Testis (tissue), 3 donors: ENCODE measurements around the gene METTL25. TPM values are rescaled to one million over a fixed set of nuclear protein-coding genes. Genes with fewer than 3 reads are reported as not detected.

ENCODE experiments used
- DNase-seq: peaks from one replicate; pipeline ENCODE4 v3.0.0-alpha.2; 2019
- H3K27ac ChIP-seq, 2 donors: fragments of 200-600 bp; sonication (generic); one replicate each; pipeline ENCODE4 v1.5.1; 2019
- H3K27me3 ChIP-seq: fragments of 200-600 bp; sonication (generic); one replicate; pipeline ENCODE4 v1.5.1; 2019
- H3K36me3 ChIP-seq: fragments of 200-600 bp; sonication (generic); one replicate; pipeline ENCODE4 v1.5.1; 2017; ENCODE audit warnings: low read depth; ENCODE audit errors: missing control alignments
- H3K4me1 ChIP-seq: fragments of 200-600 bp; sonication (generic); one replicate; pipeline ENCODE4 v1.5.1; 2019
- H3K4me3 ChIP-seq, 2 donors: fragments of 200-600 bp; sonication (generic); one replicate each; pipeline ENCODE4 v1.5.1; 2017 to 2019
- H3K9me3 ChIP-seq: fragments of 200-600 bp; sonication (generic); one replicate; pipeline ENCODE4 v1.5.1; 2017
- POLR2A ChIP-seq: fragments of 450-650 bp; IDR thresholded peaks from one replicate; pipeline ENCODE4 v1.6.1; 2017; ENCODE audit warnings: antibody characterized with exemption, mild to moderate bottlenecking, moderate library complexity
- WGBS, 2 donors: methylation state at CpG; one replicate each; pipeline ENCODE4 v1.1.5; 2018; 5-methylcytosine and 5-hydroxymethylcytosine counted together
- intact Hi-C: fragments of 100-400 bp; cut with DNase I; formaldehyde crosslinking; loops from one replicate; pipeline ENCODE4 v1.15.1; 2023; ENCODE audit warnings: low total_unique reads
- polyA plus RNA-seq: library from polyadenylated mRNA; stranded (reverse); fragments of 350-450 nt; fragmentation: Illumina TruSeq; extraction: RNeasy Lipid Tissue Mini Kit (QIAGEN cat#74804); gene quantifications from one replicate; pipeline ENCODE4 v1.2.3, GENCODE V29; 2014; ENCODE audit warnings: low read depth, low replicate concordance; ENCODE audit not compliant: insufficient read depth
- total RNA-seq, 2 donors: library from RNA; depleted of rRNA; stranded (reverse); fragments of >200 nt; gene quantifications; one replicate each; pipeline ENCODE4 v1.2.3, GENCODE V29; 2016
- TF ChIP-seq, protein P1 (sequence below), 3 experiments: fragments of 450-650 bp in 2 of 3; fragments of 200-600 bp in 1 of 3; sonication (generic) in 1 of 3; IDR thresholded peaks; one replicate each; pipeline ENCODE4 v1.5.1; 2016 to 2019; ENCODE audit warnings: antibody characterized with exemption in 3 of 3, mild to moderate bottlenecking in 2 of 3, moderate library complexity in 1 of 3

Gene METTL25
- total and polyA plus RNA-seq, 3 donors from 2014 or later = 9.0 to 11.3 (median 10.8) TPM

DNA sequence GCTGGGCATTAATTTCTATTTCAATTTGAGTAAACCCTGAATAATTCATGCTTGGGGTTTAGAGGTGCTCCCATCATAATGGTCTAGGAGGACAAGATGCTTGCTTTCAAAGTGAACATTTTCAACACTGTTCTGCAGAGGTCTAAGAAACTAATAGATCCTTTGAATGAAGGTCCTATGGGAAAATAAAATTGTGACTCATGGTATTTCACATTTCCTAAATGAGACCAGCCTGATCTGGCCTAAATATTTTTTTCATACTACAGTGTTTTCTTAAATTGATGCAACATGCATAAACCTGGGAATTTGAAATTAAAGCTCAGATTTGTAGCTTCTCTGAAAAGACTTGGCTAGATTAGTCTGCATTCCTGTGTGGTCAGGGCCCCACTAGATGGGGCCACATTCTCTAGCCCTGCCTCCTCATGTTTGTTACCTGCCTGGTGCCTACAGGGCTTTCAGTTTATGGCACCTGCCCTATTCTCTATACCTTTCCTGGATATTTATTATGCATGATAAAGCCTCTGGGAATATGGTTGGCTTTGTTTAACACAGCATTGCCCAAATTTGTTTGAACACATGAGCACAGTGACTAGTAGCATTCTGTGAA is 112.7 kb downstream of the METTL25 start:
- intact Hi-C loops = no loop called here

DNA sequence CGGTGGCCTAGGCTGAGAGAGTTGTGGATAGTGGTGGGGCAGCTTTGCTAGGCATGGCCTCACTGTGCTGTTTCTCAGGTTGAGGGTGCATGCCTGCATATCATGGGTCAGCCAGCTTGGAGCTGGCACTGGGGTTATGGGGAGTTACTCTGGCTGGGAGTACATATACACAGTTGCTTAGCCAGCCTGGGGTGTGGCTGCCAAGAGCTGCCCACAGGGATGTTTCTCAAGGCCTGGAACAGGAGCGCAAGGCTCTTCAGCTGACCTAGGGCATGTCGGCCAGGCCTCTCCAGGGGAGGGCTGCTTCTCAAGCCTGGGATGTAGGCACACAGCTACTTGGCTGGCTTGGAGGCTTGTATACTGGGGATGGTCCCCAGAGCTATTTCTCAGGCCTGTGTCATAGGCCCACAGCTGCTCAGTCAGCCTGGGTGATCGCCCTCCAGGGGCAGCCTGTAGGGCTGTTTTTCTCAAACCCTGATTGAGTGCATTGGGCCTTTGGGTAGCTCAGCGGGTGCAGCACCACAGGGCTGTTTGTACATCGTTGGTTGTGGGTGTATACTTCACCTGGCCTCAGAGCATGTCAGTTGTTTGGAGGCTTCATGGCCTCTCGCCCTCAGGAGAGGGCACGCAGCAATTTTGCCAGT is 114.9 kb downstream of the METTL25 start:
- intact Hi-C loops = no loop called here
- no peaks in the 10 kb centered on the region for H3K36me3 ChIP-seq
- TF ChIP-seq POLR2A = no peak
- TF ChIP-seq, protein P1, sequence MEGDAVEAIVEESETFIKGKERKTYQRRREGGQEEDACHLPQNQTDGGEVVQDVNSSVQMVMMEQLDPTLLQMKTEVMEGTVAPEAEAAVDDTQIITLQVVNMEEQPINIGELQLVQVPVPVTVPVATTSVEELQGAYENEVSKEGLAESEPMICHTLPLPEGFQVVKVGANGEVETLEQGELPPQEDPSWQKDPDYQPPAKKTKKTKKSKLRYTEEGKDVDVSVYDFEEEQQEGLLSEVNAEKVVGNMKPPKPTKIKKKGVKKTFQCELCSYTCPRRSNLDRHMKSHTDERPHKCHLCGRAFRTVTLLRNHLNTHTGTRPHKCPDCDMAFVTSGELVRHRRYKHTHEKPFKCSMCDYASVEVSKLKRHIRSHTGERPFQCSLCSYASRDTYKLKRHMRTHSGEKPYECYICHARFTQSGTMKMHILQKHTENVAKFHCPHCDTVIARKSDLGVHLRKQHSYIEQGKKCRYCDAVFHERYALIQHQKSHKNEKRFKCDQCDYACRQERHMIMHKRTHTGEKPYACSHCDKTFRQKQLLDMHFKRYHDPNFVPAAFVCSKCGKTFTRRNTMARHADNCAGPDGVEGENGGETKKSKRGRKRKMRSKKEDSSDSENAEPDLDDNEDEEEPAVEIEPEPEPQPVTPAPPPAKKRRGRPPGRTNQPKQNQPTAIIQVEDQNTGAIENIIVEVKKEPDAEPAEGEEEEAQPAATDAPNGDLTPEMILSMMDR (IDR thresholded peaks at IDR 0.05) = no peak
- no peak for DNase-seq
- WGBS, 2 donors = 88 to 94% methylated on average over 7 to 8 of the region's 8 CpGs
- H3K4me3 ChIP-seq = no peak overlapping the region
- no peak overlapping the region for H3K27ac ChIP-seq
- no peaks in the 10 kb centered on the region for H3K27me3 ChIP-seq
- H3K4me1 ChIP-seq = no peaks in the 10 kb centered on the region
- H3K9me3 ChIP-seq = no peaks in the 10 kb centered on the region

More for the DNA sequence above, 112.7 kb downstream of the METTL25 start:
- Histone ChIP-seq H3K27ac (no peak overlapping the region), H3K9me3 (no peaks in the 10 kb centered on the region), H3K4me1 (no peaks in the 10 kb centered on the region), H3K4me3 (no peak overlapping the region), H3K27me3 (no peaks in the 10 kb centered on the region), H3K36me3 (no peaks in the 10 kb centered on the region)
- DNase-seq = no peak
- TF ChIP-seq, protein P1 (IDR thresholded peaks at IDR 0.05) = no peak
- no peak for TF ChIP-seq POLR2A

DNA sequence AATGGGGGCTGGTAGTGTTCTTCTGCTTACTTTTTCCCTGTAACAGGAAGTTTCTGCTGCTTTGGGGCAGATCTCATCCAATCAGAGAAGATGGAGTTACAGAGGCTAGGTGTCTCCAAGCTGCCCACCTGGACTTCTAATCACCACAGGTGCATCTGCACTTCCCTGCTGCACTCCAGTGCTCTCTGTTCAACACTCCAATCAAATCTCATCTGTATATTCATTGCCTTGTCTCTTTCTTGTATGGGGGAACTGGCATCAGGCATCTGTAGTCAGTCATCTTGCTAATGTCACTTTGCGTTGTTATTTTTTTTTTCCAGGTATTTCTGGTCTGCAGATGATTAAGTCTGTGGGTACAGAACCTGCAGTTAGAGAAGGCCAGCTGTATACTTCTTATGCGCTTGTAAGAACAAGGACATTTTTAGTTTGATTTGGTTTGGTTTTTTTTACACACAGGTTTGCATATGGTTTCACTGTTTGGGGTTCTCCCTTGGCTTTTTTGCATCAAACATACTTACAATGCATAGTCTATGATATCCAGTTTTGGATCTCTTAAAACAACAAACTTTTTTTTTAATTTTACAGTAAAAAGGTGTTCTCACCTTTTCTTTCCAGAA is 116.0 kb downstream of the METTL25 start:
- DNase-seq = no peak
- 92 to 97% methylated on average over 2 of the region's 2 CpGs for WGBS, 2 donors
- no peak for TF ChIP-seq POLR2A
- TF ChIP-seq, protein P1 (IDR thresholded peaks at IDR 0.05) = no peak
- Histone ChIP-seq H3K27me3 (no peaks in the 10 kb centered on the region), H3K27ac (no peak overlapping the region), H3K4me3 (no peak overlapping the region), H3K4me1 (no peaks in the 10 kb centered on the region), H3K9me3 (no peaks in the 10 kb centered on the region), H3K36me3 (no peaks in the 10 kb centered on the region)
- intact Hi-C loops = no loop called here

GRCh38 chr12:82474798-82475184 is 116.5 kb downstream of the METTL25 start:
- H3K4me3 ChIP-seq = no peak overlapping the region
- H3K36me3 ChIP-seq = no peaks in the 10 kb centered on the region
- H3K9me3 ChIP-seq = no peaks in the 10 kb centered on the region
- no peaks in the 10 kb centered on the region for H3K4me1 ChIP-seq
- WGBS, 2 donors = 86 to 90% methylated on average over 2 of the region's 2 CpGs
- H3K27ac ChIP-seq = no peak overlapping the region
- no peak for TF ChIP-seq POLR2A
- TF ChIP-seq, protein P1 (IDR thresholded peaks at IDR 0.05) = no peak
- no peak for DNase-seq
- intact Hi-C loops = no loop called here
- no peaks in the 10 kb centered on the region for H3K27me3 ChIP-seq
